KBM-7 (cell line): ENCODE measurements around the gene TPK1.
A peak's percentile ranks its signal among the peaks of the same experiment; 100 is the strongest.
"Not testable (repeated sequence)": the region's sequence is repeated elsewhere in the genome, so short reads cannot be mapped to it uniquely, and the experiment has no call there.

Experiments used
- DNase-seq: peaks from one replicate; pipeline ENCODE4 v3.0.0-alpha.2; 2015
- in situ Hi-C: fragments of 300-500 bp; cut with MboI; formaldehyde crosslinking; loops from 2 replicates; pipeline ENCODE4 v1.14.3; 2020; ENCODE audit warnings: low sequenced_read_pairs, low pct_unique_long_range_greater_than_20kb, mixed read lengths

Gene TPK1

DNA sequence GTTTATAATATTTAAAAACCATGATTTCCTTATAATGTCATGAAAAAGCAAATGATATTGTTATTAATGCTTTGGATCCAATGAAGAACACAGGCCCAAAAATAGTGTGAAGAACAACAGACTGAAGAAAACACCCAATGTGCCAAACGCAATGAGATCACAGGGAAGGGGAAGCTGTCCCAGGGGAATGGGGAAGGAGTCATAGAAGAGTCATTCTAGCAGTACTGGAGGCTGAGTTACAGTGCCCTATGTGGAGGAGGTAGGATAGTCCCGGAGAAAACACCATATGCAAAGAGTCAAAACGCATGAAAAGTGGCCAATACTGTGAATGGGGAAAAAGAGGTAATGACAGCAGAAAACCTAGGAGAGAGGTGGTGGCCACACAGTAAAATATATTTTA is 50.9 kb downstream of the TPK1 start:
- DNase-seq = no peak

DNA sequence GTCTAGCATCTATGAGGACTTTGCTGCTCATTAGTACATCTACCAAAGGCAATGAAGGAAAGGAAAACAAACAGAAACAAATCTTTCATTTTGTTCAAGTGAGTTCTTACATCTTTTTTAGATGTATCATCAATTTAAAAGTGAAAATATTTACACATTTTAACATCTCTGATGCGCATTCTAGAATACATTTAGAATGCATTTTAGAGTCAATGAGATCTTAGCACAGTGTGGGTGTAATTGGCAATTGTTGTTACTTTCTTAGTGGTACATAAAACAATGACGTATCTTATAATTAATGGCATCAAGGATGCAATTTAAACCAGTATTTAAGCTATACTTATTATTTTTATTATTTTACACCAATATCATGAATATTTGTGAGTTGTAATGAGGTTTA is 51.4 kb downstream of the TPK1 start:
- DNase-seq = no peak
- in situ Hi-C loops = no loop called here

More for the DNA sequence above, 50.9 kb downstream of the TPK1 start:
- in situ Hi-C loops = no loop called here

DNA sequence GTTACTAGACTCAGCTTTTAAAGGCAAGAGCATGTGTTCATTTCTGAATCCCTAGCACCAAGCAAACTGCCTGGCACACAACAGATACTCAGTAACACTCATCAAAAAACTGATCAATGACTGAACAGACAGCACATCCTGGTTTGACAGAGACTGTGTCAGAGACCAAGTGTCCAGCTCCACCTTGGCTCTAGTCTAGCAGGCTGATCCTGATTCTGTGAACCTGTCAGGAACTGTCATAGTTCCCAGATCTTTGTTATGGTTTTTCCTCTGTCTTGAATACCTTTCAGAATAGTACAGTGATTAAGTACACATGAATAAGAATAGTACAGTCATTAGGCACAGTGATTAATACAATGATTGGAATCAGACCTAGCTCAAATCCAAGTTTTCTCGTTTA is 53.0 kb downstream of the TPK1 start:
- no peak for DNase-seq
- in situ Hi-C loops = no loop called here

DNA sequence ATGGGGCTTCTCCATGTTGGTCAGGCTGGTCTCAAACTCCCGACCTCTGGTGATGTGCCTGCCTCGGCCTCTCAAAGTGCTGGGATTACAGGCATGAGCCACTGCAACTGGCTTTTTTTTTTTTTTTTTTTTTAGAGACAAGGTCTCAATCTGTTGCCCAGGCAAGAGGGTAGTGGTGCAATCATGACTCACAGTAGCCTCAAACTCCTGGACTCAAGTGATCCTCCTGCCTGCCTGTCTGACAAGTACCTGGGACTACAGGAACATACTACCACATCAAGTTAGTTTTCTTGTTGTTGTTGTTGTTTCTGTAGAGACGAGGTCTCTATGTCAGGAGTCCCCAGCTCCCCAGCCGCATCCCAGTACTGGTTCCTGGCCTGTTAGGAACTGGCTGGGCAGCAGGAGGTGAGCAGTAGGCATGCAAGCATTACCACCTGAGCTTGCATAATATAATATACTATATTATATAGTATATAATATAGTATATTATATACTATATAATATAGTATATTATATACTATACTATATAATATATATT is 55.7 kb downstream of the TPK1 start:
- peak; percentile 21 for DNase-seq
- in situ Hi-C loops = no loop called here

DNA sequence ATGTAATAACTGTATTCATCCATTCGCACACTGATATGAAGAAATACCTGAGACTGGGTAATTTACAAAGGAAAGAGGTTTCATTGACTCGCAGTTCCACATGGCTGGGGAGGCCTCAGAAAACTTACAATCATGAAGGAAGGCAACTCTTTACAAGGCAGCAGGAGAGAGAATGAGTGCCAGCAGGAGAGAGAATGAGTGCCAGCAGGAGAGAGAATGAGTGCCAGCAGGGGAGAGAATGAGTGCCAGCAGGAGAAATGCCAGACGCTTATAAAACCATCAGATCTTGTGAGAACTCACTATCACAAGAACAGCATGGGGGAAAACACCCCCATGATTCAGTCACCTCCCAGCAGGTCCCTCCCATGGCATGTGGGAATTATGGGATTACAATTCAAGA is 58.0 kb downstream of the TPK1 start:
- DNase-seq, in situ Hi-C loops: not testable (repeated sequence)

DNA sequence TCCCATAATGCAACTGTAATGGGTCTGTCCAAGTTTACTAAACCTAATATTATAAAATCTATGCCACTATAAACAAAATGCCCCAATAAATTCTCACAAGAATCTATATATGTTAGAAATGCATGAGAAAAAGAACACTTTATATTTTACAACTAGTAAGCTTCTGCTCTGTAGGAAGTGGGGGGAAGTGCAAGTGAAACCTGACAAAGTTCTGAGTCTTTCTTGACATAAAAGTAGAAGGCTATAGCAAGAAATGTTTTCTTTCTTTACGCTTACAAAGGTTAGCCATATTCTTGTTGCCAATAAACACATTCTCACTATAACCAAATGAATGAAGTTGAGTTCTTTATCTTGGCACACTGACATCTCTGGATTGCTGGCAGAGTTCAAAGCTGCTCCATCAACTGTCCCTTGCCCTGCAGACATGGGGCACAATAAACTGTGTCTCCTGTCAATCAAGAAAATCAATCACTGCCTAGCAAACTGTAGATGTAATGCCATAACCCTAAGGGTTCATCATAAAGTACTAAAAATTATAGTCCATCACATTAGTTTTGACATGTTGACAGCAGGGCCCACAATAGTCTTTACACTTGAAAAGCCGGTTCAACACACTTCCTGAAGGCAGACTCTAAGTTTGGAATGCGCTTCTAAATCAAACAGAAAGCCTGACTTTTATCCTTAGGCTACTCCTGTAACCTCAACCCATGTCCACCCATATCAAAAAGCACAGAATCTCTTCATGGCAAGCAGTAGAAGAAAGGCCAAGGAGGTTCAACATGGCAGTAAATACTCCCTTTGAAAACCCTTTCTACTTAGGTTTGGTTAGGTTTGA is 58.6 kb downstream of the TPK1 start:
- DNase-seq = no peak
- in situ Hi-C loops = no loop called here

DNA sequence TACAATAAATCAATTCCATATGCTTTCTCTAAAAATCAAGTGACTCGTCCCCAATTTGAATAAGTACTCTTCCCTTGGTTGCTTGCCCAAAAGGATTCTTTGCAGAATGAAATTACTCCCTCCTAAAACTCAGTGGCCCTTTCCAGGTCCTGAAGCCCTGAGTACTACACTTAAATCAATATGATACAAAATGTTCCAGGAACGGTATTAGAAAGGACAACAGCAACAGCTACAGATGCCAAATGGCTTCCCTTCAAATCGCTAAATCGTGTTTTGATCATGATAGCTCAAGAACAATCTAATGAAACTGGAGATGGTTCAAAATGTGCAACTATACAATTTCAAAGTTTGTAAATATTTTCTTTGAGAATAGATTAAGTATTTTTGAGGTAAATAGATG is 59.4 kb downstream of the TPK1 start:
- in situ Hi-C loops = no loop called here
- no peak for DNase-seq

DNA sequence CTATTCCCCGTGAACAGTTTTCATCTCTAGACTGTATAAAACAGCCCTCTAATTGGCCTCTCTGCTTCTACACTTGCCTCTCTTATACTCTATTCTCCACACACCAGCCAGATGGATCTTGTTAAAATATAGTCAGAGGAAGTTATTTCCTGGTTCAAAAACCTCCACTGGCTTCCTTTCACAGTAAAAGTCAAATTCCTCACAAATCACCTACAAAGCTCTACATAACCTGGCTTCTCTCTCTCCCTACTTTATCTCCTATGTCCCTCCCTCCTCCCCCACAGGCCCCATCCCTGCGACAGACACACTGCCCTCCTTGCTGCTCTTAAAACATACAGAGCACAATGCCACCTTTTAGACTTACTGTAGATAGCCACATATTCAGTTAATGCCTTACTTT is 60.1 kb downstream of the TPK1 start:
- no peak for DNase-seq
- in situ Hi-C loops = no loop called here

DNA sequence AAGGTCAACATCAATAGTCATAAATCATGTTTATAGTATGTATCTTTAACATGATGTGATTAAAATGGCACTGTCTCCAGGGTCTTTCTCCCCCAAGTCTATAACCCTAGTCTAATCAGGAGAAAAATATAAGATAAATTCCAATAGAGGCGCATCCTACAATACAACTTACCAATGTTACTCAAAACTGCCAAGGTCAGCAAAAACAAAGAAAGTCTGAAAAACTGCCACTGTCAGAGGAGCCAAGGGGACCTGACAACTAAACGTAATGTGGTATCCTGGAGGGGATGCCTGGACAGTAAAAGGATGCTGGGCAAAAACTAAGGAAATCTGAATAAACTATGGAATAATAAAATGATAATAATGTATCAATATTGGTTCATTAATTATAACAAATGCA is 63.9 kb downstream of the TPK1 start:
- in situ Hi-C loops = no loop called here
- DNase-seq = no peak

DNA sequence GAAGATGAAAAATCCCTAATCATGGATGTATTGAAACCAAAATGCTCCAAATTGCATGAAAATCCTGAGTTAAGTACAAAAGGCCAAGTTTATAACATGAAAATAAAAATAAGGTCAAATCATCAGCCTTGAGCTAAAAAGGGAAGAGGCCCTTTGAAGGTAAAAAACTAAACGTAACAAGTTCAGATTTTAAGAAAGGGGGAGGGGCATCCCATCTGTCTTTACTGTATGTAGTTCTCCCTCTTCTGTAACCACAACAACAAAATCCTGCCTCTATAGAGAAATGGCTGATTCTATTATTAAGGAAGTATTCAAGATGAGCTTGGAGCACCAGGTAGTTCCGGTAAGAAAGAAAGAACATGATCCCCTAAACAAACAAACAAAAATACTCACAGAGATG is 64.7 kb downstream of the TPK1 start:
- DNase-seq = no peak
- in situ Hi-C loops = no loop called here

DNA sequence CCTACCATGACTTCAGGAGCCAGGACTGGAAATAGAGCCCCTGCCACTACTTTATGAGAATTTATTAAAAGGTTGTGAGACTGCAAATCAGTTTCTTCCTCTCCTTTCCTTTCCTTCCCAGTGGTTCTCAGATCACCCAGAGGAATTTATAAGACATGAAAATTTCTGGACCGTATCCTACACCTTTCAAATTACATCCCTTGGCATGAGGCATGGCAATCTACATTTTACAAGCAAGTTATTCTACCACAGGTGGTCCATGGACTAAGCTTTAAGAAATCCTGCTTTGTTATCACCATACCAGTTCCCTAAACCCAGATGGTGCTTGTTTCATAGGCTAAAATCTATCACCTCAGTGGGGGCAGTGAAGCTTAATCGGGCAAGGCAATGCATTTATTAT is 66.5 kb downstream of the TPK1 start:
- in situ Hi-C loops = no loop called here
- DNase-seq = no peak

DNA sequence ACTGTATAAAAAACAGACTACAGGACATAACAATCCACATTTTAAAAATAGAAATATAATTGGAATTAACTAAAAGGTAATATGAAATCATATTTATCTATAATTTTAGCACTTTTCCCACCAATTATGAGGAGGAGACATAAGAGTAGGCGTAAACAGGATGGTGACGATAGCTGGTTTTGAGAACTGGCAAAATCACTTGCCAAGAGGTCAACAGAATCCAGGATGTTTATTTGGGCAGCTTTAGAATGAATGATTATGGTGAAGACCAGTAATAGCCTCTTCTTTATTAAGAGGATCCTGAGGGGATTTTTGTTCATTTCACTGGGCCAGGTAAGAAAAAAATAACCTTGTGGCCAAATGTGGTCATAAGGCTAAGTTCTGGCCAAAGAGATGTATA is 67.2 kb downstream of the TPK1 start:
- in situ Hi-C loops = no loop called here
- DNase-seq = no peak

DNA sequence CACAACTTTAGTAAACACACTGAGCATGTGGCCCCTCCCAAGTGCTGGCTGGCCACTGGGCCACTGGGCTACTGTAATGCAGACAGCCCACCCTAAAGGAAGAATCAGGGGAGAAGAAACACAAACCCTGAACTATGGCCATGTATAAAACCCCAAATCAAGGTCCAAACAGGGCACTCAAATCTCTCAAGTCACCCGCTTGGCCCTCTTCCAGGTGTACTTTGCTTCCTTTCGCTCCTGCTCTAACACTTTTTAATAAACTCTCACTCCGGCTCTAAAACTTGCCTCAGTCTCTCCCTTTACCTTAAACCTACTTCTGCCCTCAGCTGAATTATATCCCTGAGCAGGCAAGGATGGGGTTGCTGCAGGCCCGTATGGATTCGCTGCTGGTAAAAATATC is 72.6 kb downstream of the TPK1 start:
- in situ Hi-C loops = no loop called here

DNA sequence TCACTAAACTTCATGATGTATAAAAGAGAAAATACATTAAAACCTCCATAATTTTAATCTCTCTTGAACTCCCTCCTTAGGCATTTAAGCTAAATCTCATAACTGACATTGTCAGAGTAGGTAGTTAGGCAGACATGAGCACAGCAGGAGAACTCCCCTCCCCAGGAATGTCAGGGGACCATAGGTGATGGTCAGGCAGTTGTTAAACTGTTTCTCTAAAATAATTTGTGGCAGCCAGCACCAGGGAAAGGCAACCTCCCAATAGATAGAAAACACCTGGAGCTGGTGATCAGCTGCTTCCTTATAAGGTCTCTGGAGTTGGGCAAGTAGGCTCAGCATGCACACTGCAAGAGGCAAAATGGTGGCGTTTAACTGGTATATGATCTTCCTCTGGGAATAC is 73.0 kb downstream of the TPK1 start:
- in situ Hi-C loops = no loop called here
- DNase-seq = no peak

More for the DNA sequence above, 72.6 kb downstream of the TPK1 start:
- no peak for DNase-seq

DNA sequence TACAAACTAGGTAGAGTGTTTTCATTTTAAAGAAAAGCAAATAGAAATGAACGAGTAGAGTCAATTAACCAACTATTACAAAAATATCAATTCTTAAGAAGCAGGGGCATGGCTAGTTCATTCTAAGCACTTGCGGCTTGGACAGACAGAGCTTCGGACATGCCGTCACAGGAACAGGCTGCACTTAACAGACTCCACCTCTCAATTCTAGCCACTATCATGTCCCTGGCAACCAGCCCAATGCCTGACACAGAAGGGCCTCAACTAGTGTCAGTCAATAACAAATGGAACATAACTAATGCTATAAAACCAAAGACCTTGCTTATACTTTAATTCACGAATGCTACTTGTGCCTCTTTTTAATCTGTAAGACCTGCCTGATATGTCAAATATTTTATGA is 74.4 kb downstream of the TPK1 start:
- DNase-seq = no peak
- in situ Hi-C loops = no loop called here

DNA sequence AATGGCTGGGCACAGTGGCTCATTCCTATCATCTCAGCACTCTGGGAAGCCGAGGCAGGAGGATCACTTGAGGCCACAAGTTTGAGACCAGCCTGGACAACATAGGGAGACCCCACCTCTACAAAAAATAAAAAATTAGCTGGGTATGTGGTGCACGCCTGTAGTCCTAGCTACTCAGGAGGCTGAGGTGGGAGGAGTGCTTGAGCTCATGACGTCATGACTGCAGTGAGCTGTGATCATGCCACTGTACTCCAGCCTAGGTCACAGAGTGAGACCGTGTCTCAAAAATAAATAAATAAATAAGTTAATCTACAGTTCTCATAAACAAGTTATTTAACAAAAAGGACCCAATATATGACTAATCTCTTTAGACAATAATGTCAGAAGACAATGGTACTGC is 76.2 kb downstream of the TPK1 start:
- in situ Hi-C loops = no loop called here

DNA sequence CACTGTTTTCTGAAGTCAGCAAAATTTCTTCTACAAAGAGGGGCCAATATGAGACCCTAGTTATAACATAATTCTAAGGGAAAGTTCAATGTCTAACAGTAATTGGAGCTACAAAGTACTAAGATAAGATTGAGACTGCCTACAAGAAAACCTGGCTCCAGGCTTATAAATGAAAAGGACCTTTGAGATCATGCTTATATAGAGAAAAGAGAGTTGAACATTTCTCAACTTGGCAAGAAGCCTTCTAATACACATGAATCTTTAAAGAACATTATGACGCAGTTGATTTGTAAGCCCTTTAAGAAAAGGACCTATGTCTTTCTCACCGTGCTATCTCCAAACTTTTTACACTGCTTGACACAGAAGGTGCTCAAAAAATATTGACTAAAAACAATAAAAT is 87.9 kb downstream of the TPK1 start:
- no peak for DNase-seq
- in situ Hi-C loops = no loop called here

More for the DNA sequence above, 76.2 kb downstream of the TPK1 start:
- DNase-seq = no peak

DNA sequence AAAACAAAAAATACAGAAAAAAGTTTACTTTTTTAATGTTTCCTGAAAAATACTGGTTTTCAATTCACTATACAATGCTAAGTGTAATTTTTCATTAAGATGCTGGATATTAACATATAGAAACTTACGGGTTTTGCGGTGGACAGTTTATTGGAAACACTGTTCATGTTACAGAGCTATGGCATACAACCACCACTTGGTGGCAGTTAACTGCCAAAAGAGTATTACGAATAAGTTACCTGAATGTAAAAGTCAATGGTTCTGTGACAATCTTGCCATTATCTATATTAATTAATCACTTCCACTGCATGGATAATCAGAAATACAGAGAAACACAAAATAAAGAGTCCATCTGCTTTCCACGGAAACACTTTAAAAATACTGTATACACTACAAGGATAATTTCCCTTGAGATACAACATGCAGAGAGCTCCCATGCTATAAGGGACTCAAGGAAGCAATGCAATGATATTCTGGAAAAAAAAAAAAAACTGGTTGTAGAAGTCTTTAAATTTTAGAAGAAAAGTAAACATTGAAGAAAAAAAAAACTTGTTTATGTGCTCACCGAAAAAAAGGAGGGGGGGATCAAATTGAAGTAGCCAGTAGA is 97.0 kb downstream of the TPK1 start:
- DNase-seq = peak; percentile 49
- in situ Hi-C loops = no loop called here

DNA sequence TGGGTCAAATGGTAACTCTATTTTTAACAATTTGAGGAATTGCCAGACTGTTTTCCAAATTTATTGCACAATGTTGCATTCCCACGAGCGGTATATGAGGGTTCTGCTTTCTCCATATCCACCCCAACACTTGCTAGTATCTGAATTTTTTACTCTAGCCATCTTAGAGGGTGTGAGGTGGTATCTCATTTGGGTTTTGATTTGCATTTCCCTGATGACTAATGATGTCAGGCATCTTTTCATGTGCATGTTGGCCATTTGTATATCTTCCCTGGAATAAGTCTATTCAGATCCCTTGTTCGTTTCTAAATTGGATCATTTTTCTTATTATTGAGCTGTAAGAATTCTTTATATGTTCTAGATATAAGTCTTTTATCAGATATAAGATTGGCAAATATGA is 97.7 kb downstream of the TPK1 start:
- no peak for DNase-seq
- in situ Hi-C loops = no loop called here

DNA sequence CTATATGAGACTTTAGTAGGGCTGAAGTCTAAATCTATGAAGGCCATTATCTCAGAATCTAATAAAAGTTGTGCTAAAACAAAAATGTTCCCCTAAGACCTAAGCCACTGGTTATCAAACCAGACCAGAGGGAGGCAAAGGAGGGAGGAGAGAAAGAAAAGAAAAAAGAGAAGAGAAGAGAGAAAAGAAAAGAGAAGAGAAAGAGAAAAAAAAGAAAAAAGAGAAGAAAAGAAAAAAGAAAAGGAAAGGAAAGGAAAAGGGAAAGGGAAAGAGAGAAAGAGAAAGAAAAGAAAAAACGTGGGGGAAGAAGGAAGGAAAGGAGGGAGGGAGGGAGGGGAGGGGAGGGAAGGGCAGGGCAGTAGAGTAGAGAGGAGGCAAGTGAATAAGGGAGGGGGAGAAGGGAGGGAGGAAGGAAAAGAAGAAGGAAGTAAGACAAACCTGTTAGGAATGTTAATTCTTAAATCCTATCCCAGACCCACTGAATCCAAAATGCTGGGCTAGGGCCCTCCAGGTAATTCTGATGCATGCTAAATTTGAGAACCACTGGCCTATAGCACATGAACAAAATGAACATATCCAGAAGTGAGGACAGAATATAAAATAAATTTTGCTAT is 98.9 kb downstream of the TPK1 start:
- in situ Hi-C loops = no loop called here

More for the DNA sequence above, 98.9 kb downstream of the TPK1 start:
- DNase-seq = no peak
